ENCODE results near the gene FLNB.
"Not testable (repeated sequence)": the region's sequence is repeated elsewhere in the genome, so short reads cannot be mapped to it uniquely, and the experiment has no call there.

Gene FLNB

DNA sequence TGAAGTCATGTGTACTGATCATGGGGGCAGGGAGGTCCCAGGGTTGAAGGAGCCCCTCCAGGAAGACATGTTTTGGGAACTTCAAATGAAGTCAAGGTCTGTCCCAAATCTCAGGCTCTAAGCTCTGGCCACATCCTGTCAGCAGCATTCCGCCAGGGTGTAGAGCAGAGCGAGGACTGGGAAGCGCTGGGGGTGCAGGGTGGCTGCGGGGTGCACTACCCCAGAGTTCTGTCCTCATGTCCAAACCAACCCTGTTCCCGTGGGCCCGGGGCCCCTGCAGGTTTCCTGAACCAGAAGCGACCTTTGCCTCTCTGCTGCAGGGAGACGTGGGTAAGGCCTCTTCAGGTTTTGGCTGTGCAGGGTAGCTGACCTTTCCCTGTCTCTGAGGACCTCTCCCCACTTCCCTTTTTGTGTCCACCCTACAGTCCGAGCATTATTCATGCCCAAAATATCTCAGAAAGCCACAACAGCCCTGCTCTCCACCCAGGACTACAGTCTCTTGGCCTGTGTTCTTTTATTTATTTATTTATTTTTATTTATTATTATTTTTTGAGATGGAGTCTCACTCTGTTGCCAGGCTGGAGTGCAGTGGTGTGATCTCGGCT lies 26.6 kb upstream of the FLNB start:
- TF ChIP-seq, protein P1, sequence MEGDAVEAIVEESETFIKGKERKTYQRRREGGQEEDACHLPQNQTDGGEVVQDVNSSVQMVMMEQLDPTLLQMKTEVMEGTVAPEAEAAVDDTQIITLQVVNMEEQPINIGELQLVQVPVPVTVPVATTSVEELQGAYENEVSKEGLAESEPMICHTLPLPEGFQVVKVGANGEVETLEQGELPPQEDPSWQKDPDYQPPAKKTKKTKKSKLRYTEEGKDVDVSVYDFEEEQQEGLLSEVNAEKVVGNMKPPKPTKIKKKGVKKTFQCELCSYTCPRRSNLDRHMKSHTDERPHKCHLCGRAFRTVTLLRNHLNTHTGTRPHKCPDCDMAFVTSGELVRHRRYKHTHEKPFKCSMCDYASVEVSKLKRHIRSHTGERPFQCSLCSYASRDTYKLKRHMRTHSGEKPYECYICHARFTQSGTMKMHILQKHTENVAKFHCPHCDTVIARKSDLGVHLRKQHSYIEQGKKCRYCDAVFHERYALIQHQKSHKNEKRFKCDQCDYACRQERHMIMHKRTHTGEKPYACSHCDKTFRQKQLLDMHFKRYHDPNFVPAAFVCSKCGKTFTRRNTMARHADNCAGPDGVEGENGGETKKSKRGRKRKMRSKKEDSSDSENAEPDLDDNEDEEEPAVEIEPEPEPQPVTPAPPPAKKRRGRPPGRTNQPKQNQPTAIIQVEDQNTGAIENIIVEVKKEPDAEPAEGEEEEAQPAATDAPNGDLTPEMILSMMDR (conservative IDR thresholded peaks at IDR 0.05; ENCODE audit: low read depth, low read length), result no peak
- no peak for DNase-seq (ENCODE audit: low read depth)
- no peak overlapping the region for H3K4me3 ChIP-seq (ENCODE audit: low read depth, low read length)

DNA sequence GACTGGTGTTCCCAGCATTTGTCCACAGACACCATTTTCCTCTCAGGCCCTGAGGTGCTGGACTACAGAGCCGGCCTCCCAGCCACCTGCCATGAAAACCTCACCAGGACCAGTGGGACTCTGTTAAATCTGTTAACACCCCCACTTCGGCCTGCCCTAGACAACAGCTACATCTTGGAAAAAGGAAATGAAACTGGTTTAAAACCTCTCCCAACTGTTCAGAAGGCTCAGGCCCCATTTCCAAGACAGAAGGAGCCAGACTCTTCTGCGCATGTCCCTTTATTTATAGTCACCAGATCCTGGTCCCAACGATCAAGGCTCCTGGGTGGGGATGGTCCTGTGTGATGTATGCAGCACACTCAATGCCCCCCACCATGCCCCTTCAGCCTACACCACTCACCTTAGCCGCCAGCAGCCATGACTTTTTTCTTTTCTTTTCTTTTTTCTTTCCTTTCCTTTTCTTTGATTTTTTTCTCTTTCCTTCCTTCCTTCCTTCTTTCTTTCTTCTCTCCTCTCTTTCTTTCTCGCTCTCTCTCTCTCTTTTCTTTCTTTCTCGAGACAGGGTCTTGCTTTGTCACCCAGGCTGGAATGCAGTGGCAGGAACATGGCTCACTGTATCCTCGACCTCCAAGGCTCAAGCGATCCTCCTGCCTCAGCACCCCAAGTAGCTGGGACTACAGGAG lies 25.5 kb upstream of the FLNB start:
- TF ChIP-seq, protein P1 (conservative IDR thresholded peaks at IDR 0.05; ENCODE audit: low read depth, low read length), result no peak
- H3K4me3 ChIP-seq (ENCODE audit: low read depth, low read length), result no peak overlapping the region
- DNase-seq (ENCODE audit: low read depth), result no peak

DNA sequence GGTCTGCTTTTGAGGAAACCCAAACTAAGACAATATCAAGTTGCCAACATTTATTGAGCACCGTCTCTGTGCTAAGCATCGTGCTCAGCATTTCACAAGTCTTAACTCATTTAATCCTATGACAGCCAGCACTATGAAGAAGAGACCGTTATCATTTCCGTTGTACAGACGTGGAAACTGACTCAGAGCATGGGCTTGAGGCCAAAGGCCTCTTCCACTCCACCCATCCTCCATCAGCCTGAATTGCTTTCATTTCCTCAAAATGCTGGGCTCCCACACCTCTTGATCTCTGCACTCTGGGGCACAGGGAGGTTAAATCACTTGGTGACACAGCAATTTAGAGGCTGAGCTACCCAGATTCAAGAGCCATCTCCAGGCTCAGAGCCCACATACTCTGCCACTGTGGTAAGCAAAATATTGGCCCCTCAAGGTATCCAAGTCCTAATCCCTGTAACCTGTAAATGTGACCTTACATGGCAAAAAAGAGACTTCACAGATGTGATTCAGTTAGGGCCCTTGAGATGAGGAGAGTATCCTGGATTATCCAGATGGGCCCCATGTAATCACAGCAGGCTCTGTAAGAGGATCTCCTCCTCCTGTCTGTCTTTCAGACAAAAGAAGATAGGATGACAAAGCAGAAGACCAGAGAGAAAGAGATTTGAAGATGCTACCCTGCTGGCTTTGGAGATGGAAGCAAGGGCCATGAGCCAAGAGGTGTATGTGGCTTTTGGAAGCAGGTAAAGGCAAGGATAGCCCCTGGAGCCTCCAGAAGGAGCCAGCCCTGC lies 24.3 kb upstream of the FLNB start:
- H3K4me3 ChIP-seq (ENCODE audit: low read depth, low read length), result no peak overlapping the region
- DNase-seq (ENCODE audit: low read depth), result peak; percentile 92
- TF ChIP-seq, protein P1 (conservative IDR thresholded peaks at IDR 0.05; ENCODE audit: low read depth, low read length), result no peak

DNA sequence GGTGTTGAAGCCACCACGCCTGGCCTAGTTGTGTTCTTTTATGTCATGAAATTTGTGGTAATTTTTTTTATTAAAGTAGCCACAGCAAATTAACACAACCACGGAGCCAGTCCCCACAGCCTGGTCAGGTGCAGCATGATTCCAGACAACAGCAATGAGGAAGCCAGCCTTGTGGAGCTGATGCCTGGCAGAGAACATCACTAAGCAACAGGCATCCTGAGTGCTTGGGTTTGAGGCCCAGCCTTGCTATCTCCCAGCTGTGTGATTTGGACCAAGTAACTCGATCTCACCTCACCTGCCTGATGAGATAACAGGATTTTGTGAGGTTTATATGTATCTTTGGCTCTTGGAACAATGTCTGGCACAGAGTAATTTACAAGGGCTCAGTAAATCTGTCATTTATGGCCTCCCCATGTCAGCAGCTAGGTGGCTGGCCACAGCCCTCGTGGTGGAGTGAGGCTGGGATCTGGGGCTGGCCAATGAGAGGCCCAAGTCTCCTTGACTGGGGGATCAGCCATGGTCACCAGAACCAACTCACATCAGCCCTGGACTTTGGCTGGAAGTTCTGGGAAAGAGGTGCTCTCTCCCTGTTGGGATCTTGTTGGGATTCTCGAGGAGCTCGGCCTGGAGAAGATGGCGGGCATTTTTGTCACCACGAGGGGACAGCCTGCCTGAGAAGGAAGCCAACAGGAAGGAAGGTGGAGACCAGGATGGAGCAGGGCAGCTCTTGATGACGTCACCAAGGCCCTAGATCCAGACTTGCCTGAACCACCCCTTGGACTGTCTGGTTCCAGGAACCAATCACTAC lies 22.8 kb upstream of the FLNB start:
- no peak overlapping the region for H3K4me3 ChIP-seq (ENCODE audit: low read depth, low read length)
- TF ChIP-seq, protein P1 (conservative IDR thresholded peaks at IDR 0.05; ENCODE audit: low read depth, low read length), result no peak
- DNase-seq (ENCODE audit: low read depth), result no peak

DNA sequence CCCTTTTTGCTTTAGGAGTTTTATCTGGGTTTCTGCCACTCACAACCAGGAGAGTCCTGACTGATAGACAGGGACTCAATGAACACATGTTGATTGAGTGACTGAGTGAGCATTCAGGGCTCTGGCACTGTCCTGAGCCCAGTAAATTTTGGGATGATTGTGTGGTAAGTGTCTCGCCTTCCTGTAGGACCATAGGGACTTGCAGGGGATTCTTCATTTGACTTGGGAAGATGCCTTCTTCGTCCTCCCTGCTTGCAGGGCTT lies 22.3 kb upstream of the FLNB start:
- no peak overlapping the region for H3K4me3 ChIP-seq (ENCODE audit: low read depth, low read length)
- DNase-seq (ENCODE audit: low read depth), result no peak
- TF ChIP-seq, protein P1 (conservative IDR thresholded peaks at IDR 0.05; ENCODE audit: low read depth, low read length), result no peak

DNA sequence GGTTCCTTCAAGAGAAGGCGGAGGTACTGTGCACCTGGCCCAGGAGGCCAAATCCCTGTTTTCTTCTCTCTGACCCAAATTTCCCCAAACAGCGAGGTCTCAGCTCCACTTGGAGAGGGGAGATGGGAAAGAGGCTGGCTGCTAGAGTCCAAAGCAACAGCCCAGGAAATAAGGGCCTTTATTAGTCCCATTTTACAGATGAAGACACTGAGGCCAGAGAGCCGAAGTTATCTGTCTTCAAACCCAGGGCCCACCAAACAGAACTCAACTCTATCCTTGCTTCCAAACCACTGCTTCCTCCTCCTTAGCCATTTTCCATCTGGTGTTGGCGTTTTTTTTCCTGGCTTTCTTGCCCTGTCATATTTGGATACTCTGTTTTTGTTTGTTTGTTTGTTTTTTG lies 22.0 kb upstream of the FLNB start:
- no peak overlapping the region for H3K4me3 ChIP-seq (ENCODE audit: low read depth, low read length)
- TF ChIP-seq, protein P1 (conservative IDR thresholded peaks at IDR 0.05; ENCODE audit: low read depth, low read length), result no peak
- DNase-seq (ENCODE audit: low read depth), result no peak

DNA sequence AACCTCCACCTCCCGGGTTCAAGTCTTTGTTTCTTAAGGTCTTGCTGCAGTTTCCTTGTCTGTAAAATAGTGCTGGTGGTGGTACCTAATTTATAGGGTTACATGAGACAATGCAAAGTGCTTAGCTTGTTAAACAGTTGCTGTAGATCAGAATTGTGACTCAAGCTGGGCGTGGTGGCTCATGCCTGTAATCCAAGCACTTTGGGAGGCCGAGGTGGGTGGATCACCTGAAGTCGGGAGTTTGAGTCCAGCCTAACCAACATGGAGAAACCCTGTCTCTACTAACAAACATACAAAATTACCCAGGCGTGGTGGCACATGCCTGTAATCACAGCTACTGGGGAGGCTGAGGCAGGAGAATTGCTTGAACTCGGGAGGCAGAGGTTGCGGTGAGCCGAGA lies 19.0 kb upstream of the FLNB start:
- H3K4me3 ChIP-seq (ENCODE audit: low read depth, low read length); DNase-seq (ENCODE audit: low read depth): not testable (repeated sequence)

Data from choroid plexus epithelial cell (primary cell).